Hypothalamus (tissue), 51 donors: Measurements from ENCODE around the gene DEGS1.
"Not testable (repeated sequence)": the region's sequence is repeated elsewhere in the genome, so short reads cannot be mapped to it uniquely, and the experiment has no call there.

Experiments used
- DNase-seq, 51 donors: peaks; one replicate each; lab custom pipeline; 2025; lab: John Stamatoyannopoulos, UW

DEGS1 gene

DNA sequence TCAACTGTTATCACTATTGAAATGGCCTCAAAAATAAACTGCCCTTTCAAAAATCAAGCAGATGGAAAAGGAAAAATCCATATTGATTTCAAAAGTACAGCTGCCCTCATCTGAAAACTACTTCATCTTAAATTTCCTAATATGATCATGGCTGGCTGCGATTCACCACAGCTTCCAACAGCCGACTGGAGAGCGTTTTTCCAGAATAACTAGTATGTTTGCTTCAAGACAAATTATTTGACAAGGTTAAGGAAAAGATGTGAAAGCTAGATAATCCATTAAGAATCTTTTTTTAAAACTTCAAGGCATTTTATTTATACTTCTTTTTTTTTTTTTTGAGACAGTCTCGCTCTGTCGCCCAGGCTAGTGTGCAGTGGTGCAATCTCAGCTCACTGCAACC, 4.1 kb upstream of the DEGS1 start:
- no peak for DNase-seq

DNA sequence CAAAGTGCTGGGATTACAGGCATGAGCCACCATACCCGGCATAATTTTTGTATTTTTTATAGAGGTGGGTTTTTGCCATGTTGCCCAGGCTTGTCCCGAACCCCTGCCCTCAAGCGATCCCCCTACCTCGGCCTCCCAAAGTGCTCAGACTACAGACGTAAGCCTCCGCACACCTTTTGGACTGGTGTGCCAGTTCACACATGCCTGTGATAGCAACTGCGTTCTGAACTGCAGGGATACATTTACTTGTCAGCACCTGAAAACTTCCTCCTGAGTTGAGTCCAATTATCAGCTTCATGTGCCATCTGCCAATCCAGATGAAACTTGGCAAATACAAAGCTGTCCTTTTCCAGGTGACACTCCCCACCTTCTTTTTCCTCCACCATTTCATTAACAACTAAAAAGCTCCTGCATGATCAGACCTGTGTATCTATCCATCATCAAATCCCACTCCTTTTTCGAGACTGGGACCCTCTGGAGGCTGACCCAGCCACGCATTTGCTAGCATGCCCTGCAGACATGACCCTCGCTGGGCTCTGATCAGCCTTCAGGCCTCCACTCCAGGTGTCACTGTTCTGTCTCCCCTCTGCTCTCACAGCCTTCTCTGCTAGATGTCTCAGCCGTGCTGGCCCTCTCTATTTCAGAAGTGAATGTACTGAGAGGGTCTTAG, 2.1 kb upstream of the DEGS1 start:
- DNase-seq, result no peak

DNA sequence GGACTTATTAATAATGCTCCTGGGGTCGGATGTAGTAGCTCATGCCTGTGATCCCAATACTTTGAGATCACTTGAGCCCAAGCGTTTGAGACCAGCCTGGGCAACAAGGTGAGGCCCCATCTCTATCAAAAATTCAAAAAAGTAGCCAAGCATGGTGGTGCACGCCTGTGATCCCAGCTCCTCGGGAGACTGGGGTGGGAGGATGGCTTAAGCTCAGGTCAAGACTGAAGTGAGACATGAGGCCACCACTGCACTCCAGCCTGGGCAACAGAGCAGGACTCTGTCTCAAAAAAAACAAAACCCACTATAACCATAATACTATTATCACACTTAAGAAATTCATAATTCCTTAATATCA, 1.6 kb upstream of the DEGS1 start:
- no peak for DNase-seq

DNA sequence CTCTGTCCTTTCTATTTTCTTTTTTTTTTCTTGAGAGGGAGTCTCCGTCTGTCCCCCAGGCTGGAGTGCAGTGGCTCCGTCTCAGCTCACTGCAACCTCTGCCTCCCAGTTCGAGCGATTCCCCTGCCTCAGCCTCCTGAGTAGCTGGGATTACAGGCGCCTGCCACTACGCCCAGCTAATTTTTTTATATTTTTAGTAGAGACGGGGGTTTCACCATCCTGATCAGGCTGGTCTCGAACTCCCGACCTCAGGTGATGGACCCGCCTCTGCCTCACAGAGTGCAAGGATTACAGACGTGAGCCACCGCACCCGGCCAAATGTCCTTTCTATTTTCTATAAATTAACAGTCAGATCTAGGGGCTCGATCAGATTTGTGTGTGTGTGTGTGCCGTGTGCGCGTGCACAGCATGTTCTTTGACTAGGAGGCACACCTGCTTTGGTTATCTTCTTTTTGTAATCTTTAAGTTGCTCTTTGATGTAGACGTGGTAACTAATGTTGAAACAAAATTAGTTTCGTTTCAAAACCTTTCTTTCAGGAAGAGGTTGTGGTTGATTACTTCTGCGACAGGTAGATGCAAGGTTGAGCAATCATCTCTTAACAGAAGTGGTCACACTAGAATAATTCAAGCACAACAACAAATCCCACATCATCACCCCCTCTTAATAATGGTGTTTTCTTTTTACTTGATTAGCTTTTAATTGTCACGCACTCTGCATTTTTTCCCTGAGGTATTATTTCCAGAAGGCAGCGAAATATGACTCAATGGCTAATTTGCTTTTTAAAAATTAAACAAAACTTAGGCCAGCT, 779 bp upstream of the DEGS1 start:
- no peak for DNase-seq

DNA sequence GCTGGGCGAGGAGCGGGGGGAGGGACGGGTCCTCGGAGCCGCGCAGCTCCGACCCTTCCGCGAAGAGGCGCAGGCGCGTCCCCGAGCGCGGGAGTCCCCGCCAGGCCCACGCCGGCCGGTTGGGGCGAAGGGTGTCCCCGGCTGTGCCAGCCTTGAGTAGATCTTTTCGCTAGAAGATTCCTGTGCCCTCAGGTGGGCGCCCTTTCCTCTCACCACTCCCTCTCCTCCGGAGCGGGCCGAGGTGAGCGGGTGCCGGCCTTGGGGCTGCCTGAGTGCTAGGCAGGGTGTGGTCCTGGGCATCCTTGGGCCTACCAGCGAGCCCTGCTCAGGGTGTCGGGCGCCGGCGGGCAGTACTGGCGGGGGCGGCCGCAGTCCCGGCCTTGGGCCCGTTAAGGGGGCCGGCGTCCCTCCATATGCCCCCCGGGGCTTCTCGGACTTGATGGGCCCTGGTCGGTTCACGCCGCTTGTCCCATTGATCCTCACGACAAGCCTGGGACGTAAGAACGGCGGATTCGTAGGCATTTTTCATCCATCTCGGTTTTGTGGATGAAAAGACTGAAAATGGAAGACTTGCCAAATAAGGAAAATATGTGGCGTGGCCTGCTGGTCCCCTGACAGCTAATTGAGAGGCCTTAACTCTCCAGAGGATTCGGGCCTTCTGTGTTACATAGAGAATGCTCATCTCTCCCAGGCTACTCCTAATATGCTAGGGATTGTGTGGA, 712 bp downstream of the DEGS1 start:
- peak in 42 of 51 donors; percentile 24 to 87 (median 62) for DNase-seq

DNA sequence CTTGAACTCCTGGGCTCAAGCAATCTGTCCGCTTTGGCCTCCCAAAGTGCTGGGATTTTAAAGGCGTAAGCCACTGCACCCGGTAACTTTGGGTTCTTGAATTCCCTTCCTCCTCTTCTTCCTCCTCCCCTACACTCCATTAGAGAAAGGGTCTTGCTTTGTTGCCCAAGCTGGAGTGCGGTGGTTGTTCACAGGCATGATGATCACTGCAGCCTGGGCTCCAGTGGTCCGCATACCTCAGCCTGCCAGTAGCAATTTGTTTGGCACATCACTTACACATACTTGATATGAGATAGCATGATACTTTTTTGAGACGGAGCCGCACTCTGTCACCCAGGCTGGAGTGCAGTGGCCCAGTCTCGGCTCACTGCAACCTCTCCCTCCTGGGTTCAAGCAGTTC, 2.2 kb downstream of the DEGS1 start:
- no peak for DNase-seq

DNA sequence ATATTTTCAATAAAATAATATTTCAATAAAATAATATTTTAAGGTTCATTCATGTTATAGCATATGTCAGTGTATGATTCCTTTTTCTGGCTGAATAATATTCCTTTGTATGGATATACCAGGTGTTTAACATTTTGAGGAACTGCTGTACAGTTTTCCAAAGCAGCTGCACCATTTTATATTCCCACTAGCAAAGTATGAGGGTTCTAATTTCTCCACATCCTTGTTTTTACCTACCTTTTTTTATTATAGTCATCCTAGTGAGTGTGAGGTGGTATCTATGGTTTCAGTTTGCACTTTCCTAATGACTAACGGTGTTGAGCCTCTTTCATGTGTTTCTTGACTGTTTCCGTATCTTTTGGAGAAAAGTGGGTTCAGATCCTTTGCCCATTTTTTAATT, 5.2 kb downstream of the DEGS1 start:
- no peak for DNase-seq

DNA sequence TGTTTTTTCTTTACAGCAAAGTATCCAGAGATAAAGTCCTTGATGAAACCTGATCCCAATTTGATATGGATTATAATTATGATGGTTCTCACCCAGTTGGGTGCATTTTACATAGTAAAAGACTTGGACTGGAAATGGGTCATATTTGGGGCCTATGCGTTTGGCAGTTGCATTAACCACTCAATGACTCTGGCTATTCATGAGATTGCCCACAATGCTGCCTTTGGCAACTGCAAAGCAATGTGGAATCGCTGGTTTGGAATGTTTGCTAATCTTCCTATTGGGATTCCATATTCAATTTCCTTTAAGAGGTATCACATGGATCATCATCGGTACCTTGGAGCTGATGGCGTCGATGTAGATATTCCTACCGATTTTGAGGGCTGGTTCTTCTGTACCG, 6.5 kb downstream of the DEGS1 start:
- DNase-seq, result no peak

DNA sequence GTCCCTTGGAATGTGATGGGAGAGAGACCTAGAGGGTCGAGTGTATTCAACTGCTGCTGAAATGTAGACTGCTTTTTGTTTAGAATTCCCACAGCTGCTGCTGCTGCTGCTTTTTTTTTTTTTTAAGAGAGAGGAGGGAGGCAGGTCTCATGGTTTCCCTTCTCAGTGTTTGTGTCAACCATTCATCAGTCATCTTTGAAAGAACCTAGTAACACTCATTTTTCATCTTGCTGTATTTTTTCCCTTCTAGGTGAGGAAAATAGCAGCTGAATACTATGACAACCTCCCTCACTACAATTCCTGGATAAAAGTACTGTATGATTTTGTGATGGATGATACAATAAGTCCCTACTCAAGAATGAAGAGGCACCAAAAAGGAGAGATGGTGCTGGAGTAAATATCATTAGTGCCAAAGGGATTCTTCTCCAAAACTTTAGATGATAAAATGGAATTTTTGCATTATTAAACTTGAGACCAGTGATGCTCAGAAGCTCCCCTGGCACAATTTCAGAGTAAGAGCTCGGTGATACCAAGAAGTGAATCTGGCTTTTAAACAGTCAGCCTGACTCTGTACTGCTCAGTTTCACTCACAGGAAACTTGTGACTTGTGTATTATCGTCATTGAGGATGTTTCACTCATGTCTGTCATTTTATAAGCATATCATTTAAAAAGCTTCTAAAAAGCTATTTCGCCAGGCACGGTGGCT, 9.2 kb downstream of the DEGS1 start:
- no peak for DNase-seq

DNA sequence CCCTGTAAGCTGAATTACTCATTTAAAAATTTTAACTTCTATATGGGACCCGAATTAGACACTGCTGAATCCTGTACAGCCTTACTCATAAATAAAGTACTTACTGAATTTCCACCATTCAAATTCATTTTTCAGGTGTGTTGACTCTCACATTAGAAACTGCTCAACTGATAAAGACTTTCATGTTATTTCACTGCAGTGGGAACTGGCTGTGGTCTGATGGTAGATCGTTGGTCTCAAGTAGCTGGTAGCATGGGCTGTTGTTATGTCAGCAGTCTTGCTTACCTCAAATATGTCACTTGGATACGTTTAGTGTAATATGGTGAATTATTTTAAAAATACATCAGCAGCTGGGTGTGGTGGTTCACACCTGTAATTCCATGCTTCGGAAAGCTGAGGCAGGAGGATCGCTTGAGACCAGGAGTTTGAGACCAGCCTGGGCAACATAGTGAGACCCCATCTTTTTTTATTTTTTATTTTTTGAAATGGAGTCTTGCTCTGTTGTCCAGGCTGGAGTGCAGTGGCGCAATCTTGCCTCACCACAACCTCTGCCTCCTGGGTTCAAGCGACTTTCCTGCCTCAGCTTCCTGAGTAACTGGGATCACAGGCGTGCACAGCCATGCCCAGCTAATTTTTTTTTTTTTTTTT, 10.4 kb downstream of the DEGS1 start:
- no peak for DNase-seq

DNA sequence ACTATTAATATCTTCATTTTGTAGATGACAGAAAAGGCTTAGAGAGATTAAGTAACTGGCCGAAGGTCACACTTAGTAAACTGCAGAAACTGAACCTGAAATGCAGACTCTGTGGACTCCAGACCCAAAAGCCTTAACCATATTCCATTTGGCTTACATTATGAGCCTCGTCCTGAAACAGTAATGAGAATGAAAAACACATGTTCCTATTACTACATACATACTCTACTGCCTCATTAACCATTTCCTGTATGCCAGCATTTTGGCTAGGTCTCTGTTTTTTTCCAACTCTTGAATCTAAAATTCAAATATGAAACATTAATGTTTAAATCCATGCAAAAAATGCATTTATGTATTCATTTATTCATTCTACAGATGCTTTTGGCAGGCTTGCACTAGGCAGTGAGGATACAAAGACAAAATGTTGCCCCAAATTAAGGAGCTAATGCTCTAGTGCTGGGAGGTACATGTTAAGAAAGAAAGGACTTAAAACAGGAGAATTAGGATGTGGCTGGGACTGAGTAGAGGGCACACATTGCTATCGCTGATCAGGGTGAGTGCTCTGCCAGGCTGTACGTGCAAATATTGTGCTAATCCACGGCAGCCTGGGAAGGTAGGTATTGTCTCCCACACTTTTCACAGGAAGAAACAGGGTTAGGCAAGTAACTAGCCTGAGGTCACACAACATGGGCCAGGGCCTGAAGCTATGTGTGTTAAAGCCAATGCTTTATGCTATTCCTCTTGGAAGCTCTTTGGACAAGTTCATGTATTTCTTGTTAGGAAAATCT, 14.0 kb downstream of the DEGS1 start:
- DNase-seq, result no peak

DNA sequence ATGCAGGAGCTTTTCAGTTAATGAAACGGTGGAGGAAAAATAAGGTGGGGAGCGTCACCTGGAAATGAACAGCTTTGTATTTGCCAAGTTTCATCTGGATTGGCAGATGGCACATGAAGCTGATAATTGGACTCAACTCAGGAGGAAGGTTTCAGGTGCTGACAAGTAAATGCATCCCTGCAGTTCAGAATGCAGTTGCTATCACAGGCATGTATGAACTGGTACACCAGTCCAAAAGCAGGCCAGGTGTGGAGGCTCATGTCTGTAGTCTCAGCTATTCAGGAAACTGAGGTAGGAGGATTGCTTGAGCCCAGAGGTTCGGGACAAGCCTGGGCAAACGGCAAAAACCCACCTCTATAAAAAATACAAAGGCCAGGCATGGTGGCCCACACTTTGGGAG, 15.5 kb downstream of the DEGS1 start:
- DNase-seq, result no peak

DNA sequence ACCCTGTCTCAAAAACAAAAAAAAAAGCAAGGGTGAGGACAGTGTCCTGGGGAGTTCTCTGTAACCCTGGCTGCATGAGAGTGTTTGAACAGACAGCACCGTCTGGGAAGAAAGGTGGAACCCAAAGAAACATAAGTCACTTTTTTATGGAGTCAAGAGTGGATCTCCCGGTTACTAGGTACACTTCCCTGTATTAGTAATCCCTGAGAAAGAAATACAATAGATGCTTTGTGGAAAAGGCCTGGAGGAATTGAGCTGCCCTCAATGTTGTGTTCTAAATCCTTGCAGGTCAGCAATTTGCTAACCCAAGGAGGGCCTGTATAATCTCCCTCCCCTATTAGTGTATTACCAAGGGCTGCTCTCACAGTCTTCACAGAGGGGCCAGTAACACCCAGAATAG, 16.6 kb downstream of the DEGS1 start:
- DNase-seq, result no peak

DNA sequence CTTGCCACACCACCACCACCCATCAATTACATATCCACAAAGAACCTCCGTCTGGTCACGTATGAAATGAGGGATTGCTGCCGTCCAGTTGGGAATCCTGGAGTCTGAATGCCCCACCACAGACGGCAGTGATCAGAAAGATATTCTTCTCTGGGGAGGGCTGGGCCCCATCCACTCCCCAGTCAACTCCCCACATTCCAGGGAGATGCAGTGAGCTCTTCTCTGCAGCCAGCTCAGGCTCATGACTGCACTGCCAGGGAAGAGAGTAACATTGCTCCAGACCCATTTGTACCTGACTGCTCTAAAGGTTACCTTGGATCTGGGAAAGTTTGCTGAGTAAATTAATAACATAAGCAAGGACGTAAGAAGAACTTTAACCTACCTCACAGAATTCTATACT, 18.3 kb downstream of the DEGS1 start:
- DNase-seq, result no peak

DNA sequence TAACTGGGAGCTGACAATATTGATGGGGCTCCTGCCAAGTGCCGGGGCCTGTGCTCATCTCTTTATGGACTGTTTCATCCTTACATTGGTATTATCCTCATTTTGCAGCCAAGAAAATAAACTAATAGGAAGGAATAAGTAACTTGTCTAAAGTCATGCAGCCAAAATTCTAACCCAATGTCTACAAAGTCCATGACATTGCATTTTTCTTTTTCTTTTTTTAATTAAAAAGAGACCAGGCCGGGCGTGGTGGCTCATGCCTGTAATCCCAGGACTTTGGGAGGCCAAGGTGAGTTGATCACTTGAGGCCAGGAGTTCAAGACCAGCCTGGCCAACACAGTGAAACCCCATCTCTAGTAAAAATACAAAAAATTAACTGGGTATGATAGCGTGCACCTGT, 18.8 kb downstream of the DEGS1 start:
- DNase-seq, result no peak

DNA sequence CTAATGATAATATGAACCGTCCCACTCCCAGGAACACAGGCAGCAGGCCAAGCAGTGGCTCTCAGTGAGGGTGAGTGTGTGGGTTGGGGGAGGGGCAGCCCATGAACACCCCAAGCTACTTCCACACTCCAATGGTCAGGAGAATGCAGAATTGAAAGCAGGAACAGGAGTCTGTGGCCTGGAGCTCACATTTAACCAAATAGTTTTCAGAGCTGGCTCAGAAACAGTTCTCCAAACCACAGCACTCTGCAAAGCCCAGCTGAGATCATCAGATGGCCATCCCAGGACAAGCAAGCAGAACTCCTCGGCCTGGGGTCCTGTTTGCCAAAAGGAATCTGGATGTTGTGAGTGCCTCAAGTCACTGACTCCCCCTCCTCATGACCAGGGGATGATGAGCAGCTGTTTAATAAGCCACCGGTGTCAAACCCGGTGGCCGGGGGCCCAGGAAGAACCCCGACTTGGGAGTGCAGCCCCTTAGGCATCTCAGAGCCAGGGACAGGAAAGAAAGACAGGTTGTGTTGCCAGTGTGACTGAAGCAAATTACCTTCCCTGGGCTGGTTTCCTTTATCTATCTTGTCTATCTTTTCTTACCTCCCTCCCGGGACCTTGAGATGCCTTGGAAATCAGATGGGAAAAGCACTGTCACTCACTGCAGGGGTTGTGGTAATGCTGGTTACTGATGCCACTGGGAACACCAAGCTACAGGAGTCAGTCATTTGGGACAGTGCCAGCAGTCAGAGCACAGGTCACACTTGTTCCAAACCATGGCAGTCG, 20.4 kb downstream of the DEGS1 start:
- DNase-seq, result peak in 32 of 51 donors; percentile 6 to 59 (median 23)

DNA sequence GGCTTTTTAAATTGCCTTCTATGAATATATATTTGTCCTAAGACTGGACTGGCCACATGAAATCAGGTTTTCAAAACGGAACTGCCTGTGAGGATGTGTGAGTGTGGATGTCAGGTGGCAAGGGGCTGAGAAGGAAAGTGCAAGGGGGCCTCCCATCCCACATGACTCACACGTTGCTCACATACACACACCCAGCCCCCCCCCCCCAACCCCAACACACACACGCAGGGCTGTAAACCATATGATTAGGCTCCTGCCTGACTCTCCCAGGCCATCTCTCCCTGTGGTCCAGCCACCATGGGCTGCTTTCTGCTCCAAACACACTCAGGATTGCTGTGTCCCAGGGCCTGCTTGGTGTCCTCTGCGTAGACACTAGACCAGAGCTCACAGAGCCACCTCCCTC, 22.4 kb downstream of the DEGS1 start:
- DNase-seq, result peak in 3 of 51 donors; percentile 3 to 18 (median 14)

DNA sequence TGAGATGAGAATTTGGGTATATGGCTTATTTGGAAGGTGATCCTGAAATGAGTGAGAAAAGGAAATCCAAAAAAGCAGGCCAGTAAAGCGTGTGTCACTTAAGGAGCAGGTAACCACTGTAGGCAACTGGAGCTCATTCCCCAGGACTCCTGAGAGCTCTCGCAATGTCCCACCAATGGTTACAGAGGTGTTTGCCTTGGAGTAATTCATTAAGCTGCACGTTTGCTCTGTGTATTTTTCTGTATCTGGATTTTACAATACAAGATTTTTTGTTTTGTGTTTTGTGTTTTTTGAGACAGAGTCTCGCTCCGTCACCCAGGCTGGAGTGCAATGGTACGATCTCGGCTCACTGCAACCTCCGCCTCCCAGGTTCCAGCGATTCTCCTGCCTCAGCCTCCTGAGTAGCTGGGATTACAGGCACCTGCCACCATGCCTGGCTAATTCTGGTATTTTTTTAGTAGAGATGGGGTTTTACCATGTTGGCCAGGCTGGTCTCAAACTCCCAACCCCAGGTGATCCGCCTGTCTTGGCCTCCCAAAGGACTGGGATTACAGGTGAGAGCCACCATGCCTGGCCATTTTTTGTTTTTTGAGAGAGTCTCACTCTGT, 23.0 kb downstream of the DEGS1 start:
- not testable (repeated sequence) for DNase-seq
